K562 (cell line): ENCODE results near the gene WDR19. TPM values are rescaled to one million over a fixed set of nuclear protein-coding genes. Genes with fewer than 3 reads are reported as not detected.

Experiments
- ARID1B ChIP-seq: fragments of 450-650 bp; IDR thresholded peaks from 2 replicates; pipeline ENCODE4 v1.6.1; 2016; ENCODE audit warnings: antibody characterized with exemption, mild to moderate bottlenecking, inconsistent platforms
- FOSL1 ChIP-seq: fragments of 200-800 bp; sonication (Bioruptor generic); conservative IDR thresholded peaks from 2 replicates; pipeline ENCODE4 v1.6.1; 2016; ENCODE audit warnings: missing genetic modification characterization, missing compliant biosample characterization
- JUN ChIP-seq, 2 experiments: sonication (generic) in 1 of 2; formaldehyde crosslinking in 1 of 2; IDR thresholded peaks; 2 replicates each; pipeline versions ENCODE4 v1.6.1 to v1.8.0; 2012 to 2022; ENCODE audit warnings: borderline replicate concordance in 2 of 2, mild to moderate bottlenecking in 2 of 2, improper control_type of control experiment in 1 of 2, low read depth in 1 of 2, low read length in 1 of 2, missing genetic modification reagents in 1 of 2
- RAD51 ChIP-seq: fragments of 450-650 bp; IDR thresholded peaks from 2 replicates; pipeline ENCODE4 v1.7.1; 2016; ENCODE audit warnings: low read depth, mild to moderate bottlenecking, borderline replicate concordance
- SMARCE1 ChIP-seq: fragments of 450-650 bp; IDR thresholded peaks from 2 replicates; pipeline ENCODE4 v1.7.1; 2016; ENCODE audit warnings: mild to moderate bottlenecking
- ZNF584 ChIP-seq: fragments of 200-800 bp; sonication (Bioruptor generic); IDR thresholded peaks from 2 replicates; pipeline ENCODE4 v1.6.1; 2016; ENCODE audit warnings: low read depth, mild to moderate bottlenecking, missing genetic modification characterization, missing compliant biosample characterization
- polyA plus RNA-seq, 8 experiments: library from polyadenylated mRNA; depleted of rRNA in 4 of 8; stranded (reverse) in 5 of 8; unstranded in 3 of 8; fragments of >200 nt; fragmentation: Nextera tagmentation in 2 of 8; fragmentation: Illumina TruSeq in 1 of 8; extraction: Ambion mirVana in 2 of 8; extraction: Trizol in 1 of 8; gene quantifications; 2 replicates each; pipeline versions ENCODE4 v1.2.1 to v1.2.3, GENCODE V29; 2011 to 2014; ENCODE audit warnings: inconsistent platforms in 1 of 8, missing spikeins in 1 of 8
- total RNA-seq, 7 experiments: library from RNA; depleted of rRNA in 6 of 7; stranded (reverse); fragments of >200 nt in 6 of 7; fragmentation: Illumina TruSeq in 2 of 7; extraction: Trizol in 2 of 7; gene quantifications; 2 replicates each; pipeline versions ENCODE4 v1.2.1 to v1.2.3, GENCODE V29; 2011 to 2021; ENCODE audit warnings: low replicate concordance in 1 of 7
- TF ChIP-seq, protein P1 (sequence below), 2 experiments: fragments of 450-650 bp; IDR thresholded peaks; 2 replicates each; pipeline ENCODE4 v1.6.1; 2016; ENCODE audit warnings: mild to moderate bottlenecking in 2 of 2, borderline replicate concordance in 1 of 2, low read depth in 1 of 2, moderate library complexity in 1 of 2
- TF ChIP-seq, protein P2 (sequence below): fragments of 450-650 bp; IDR thresholded peaks from 2 replicates; pipeline ENCODE4 v1.6.1; 2014; ENCODE audit warnings: low read depth, mild to moderate bottlenecking, moderate library complexity, borderline replicate concordance
- TF ChIP-seq, protein P3 (sequence below): fragments of 450-650 bp; formaldehyde crosslinking; IDR thresholded peaks from 2 replicates; pipeline ENCODE4 v1.4.0; 2022; ENCODE audit warnings: mild to moderate bottlenecking, moderate library complexity
- TF ChIP-seq, protein P4 (sequence below): sonication (generic); formaldehyde crosslinking; IDR thresholded peaks from 2 replicates; pipeline ENCODE4 v1.8.0; 2023; ENCODE audit warnings: missing genetic modification reagents, mild to moderate bottlenecking, borderline replicate concordance

The WDR19 gene
- total and polyA plus RNA-seq, 9 of the 15 experiments (the other 6 are each of a cell fraction or from before 2014, with no cell fraction given) = 6.8 to 37.6 (median 11.2) TPM

DNA sequence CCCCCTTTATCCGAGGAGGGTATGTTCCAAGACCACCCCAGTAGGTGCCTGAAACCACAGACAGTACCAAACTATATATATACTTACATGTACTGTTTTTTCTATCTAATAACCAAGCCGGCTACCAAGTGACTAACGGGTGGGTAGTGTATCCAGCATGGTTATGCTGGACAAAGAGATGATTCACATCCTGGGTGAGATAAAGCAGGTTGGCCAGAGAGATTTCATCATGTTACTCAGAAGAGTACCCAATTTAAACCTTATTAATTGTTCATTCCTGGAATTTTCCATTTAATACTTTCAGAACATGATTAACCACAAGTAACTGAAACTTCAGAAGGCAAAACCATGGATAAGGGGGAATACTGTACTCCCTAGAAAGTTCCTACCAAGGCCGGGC lies 137.3 kb downstream of the WDR19 start (continued):
- TF ChIP-seq, protein P1, sequence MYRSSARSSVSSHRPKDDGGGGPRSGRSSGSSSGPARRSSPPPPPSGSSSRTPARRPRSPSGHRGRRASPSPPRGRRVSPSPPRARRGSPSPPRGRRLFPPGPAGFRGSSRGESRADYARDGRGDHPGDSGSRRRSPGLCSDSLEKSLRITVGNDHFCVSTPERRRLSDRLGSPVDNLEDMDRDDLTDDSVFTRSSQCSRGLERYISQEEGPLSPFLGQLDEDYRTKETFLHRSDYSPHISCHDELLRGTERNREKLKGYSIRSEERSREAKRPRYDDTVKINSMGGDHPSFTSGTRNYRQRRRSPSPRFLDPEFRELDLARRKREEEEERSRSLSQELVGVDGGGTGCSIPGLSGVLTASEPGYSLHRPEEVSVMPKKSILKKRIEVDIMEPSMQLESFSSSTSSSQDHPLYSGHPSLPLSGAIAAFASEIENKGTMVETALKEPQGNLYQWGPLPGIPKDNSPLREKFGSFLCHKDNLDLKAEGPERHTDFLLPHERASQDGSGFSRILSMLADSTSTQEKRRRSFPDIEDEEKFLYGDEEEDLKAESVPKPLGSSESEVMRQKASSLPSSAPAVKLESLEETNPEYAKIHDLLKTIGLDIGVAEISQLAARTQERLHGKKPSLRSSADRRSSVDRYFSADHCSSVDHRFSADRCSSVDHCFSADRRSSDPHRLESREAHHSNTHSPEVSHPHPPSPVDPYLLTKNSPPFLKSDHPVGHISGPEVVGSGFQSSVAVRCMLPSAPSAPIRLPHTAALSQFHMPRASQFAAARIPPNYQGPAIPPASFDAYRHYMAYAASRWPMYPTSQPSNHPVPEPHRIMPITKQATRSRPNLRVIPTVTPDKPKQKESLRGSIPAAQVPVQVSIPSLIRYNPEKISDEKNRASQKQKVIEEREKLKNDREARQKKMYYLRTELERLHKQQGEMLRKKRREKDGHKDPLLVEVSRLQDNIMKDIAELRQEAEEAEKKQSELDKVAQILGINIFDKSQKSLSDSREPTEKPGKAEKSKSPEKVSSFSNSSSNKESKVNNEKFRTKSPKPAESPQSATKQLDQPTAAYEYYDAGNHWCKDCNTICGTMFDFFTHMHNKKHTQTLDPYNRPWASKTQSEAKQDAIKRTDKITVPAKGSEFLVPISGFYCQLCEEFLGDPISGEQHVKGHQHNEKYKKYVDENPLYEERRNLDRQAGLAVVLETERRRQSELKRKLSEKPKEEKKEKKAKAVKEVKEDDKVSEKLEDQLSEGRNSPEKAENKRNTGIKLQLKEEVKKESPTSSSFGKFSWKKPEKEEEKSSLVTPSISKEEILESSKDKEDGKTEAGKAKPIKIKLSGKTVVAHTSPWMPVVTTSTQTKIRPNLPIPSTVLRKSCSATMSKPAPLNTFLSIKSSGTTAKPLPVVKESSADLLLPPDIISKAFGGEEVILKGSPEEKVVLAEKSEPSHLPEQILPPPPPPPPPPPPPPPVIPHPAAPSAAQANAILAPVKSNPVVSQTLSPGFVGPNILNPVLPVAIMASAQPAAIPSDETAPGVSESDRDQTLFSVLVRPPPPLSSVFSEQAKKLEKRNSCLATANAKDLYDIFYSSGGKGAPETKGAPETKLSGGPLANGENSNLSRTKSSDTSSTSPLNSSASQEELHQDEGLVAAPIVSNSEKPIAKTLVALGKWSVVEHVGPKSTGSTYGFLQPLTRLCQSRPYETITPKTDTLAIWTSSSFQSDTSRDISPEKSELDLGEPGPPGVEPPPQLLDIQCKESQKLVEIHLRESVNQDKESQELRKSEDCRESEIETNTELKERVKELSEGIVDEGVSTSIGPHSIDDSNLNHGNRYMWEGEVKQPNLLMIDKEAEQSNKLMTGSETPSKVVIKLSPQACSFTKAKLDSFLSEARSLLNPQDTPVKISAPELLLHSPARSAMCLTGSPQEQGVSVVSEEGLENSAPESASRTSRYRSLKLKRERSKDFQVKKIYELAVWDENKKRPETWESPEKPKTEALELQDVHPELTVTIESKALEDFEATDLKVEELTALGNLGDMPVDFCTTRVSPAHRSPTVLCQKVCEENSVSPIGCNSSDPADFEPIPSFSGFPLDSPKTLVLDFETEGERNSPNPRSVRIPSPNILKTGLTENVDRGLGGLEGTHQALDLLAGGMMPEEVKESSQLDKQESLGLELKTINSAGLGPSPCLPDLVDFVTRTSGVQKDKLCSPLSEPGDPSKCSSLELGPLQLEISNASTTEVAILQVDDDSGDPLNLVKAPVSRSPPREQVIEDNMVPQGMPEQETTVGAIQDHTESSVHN (IDR thresholded peaks at IDR 0.05; ENCODE audit: borderline replicate concordance in 1 of 2, low read depth in 1 of 2) = no peak
- peak; percentile 89 for TF ChIP-seq FOSL1 (tag)
- TF ChIP-seq RAD51 = no peak
- peak; percentile 79 for TF ChIP-seq ZNF584
- 0 out of 2 replicates have a peak, but pooled peaks have one; percentile 27 for TF ChIP-seq SMARCE1
- TF ChIP-seq ARID1B = peak; percentile 68
- TF ChIP-seq, protein P2, sequence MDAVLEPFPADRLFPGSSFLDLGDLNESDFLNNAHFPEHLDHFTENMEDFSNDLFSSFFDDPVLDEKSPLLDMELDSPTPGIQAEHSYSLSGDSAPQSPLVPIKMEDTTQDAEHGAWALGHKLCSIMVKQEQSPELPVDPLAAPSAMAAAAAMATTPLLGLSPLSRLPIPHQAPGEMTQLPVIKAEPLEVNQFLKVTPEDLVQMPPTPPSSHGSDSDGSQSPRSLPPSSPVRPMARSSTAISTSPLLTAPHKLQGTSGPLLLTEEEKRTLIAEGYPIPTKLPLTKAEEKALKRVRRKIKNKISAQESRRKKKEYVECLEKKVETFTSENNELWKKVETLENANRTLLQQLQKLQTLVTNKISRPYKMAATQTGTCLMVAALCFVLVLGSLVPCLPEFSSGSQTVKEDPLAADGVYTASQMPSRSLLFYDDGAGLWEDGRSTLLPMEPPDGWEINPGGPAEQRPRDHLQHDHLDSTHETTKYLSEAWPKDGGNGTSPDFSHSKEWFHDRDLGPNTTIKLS = no peak
- TF ChIP-seq, protein P3, sequence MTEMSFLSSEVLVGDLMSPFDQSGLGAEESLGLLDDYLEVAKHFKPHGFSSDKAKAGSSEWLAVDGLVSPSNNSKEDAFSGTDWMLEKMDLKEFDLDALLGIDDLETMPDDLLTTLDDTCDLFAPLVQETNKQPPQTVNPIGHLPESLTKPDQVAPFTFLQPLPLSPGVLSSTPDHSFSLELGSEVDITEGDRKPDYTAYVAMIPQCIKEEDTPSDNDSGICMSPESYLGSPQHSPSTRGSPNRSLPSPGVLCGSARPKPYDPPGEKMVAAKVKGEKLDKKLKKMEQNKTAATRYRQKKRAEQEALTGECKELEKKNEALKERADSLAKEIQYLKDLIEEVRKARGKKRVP (CRISPR knock-in tag) = 0 out of 2 replicates have a peak, but pooled peaks have one; percentile 40
- TF ChIP-seq, protein P4, sequence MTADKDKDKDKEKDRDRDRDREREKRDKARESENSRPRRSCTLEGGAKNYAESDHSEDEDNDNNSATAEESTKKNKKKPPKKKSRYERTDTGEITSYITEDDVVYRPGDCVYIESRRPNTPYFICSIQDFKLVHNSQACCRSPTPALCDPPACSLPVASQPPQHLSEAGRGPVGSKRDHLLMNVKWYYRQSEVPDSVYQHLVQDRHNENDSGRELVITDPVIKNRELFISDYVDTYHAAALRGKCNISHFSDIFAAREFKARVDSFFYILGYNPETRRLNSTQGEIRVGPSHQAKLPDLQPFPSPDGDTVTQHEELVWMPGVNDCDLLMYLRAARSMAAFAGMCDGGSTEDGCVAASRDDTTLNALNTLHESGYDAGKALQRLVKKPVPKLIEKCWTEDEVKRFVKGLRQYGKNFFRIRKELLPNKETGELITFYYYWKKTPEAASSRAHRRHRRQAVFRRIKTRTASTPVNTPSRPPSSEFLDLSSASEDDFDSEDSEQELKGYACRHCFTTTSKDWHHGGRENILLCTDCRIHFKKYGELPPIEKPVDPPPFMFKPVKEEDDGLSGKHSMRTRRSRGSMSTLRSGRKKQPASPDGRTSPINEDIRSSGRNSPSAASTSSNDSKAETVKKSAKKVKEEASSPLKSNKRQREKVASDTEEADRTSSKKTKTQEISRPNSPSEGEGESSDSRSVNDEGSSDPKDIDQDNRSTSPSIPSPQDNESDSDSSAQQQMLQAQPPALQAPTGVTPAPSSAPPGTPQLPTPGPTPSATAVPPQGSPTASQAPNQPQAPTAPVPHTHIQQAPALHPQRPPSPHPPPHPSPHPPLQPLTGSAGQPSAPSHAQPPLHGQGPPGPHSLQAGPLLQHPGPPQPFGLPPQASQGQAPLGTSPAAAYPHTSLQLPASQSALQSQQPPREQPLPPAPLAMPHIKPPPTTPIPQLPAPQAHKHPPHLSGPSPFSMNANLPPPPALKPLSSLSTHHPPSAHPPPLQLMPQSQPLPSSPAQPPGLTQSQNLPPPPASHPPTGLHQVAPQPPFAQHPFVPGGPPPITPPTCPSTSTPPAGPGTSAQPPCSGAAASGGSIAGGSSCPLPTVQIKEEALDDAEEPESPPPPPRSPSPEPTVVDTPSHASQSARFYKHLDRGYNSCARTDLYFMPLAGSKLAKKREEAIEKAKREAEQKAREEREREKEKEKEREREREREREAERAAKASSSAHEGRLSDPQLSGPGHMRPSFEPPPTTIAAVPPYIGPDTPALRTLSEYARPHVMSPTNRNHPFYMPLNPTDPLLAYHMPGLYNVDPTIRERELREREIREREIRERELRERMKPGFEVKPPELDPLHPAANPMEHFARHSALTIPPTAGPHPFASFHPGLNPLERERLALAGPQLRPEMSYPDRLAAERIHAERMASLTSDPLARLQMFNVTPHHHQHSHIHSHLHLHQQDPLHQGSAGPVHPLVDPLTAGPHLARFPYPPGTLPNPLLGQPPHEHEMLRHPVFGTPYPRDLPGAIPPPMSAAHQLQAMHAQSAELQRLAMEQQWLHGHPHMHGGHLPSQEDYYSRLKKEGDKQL (CRISPR knock-in tag) = no peak
- peak; percentile 43; the same call in 1 of the 2 replicates for TF ChIP-seq JUN (IDR thresholded peaks at IDR 0.05; ENCODE audit: borderline replicate concordance, low read depth, low read length)
- TF ChIP-seq JUN (CRISPR knock-in tag; IDR thresholded peaks at IDR 0.05; ENCODE audit: borderline replicate concordance) = no peak
